ENCODE measurements around the gene PRSS56. TPM values are rescaled to one million over a fixed set of nuclear protein-coding genes. Genes with fewer than 3 reads are reported as not detected.
"Not testable (repeated sequence)": the region's sequence is repeated elsewhere in the genome, so short reads cannot be mapped to it uniquely, and the experiment has no call there.

Gene PRSS56
- total RNA-seq, 1 experiment from 2014 or later: not detected

DNA sequence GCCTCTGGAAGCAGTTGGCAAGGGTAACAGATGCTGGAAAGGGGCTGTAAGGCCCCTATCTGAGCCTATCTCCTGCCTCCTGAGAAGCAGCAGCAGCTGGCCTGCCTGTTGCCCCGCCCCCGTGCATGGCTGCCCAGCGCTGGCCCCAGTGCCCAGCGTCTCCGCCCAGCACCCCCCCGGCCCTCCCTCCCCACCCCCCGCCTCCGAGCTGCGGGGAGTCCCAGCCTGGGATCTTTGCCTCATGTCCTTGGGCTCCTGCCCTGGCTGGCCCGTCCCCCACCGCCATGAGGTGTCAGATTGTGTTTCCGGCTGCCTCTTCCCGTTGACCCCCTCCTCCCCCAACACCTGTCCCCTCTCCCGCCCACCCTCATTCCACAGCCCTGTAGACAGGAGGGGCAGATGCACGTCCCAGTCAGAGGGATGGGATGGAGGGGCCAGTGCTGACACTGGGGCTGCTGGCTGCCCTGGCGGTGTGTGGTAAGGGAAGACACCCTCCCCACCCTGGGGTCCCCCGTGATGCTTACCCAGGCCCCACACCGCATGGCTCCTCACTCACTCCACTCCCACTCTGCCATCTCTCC, 5.7 kb downstream of the PRSS56 start, which contains the start of gene CHRND:
Gene CHRND, plus strand, starts transcription at position 370 of the 581 bp plus-strand sequence. Its CDS starts 56 bp downstream, at position 426.
- DNase-seq (ENCODE audit: low spot score): no peak

DNA sequence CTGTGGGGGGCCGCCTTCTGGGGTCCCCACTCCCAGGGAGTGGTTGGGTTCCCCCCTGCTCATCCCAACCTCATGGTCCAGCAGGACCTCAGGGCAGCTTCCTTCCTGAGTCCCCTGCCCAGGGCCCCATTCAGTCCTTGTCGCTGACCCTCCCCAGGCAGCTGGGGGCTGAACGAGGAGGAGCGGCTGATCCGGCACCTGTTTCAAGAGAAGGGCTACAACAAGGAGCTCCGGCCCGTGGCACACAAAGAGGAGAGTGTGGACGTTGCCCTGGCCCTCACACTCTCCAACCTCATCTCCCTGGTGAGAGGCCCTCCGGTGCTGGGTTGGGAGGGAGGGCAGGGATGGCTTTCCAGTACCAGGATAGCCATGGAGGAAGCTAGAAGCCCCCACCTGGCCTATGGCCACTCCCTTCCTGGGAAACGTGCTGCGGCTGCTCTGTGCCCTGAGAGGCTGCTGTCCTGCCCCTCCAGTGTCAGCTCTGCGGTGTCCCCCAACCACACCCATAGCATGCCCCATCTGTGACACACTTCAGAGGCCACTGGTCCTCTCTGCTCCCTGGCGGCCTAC, 6.3 kb downstream of the PRSS56 start:
- no peak for DNase-seq (ENCODE audit: low spot score)

DNA sequence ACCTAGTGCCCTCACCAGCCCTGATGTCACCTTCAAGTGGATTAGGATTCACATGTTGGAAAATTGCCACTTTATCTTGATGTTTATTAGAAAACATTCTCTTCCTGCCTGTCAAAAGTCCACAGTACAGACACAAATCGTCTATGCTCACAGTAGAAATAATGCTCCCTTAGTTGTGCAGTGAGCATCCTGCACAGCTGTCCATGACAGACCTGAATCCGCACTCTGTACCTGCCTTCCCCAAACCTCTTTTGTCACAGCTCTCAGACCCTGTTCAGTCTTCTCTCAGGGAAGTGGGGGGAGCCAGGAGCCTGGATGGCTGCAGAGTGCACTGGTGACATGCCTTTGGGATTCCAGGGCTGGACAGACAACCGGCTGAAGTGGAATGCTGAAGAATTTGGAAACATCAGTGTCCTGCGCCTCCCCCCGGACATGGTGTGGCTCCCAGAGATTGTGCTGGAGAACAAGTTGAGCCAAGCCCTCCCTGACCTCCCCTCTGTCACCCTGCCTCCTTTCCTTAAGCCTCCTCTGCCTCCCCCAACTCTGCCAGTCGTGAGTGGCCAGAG, 7.8 kb downstream of the PRSS56 start:
- DNase-seq (ENCODE audit: low spot score): no peak

DNA sequence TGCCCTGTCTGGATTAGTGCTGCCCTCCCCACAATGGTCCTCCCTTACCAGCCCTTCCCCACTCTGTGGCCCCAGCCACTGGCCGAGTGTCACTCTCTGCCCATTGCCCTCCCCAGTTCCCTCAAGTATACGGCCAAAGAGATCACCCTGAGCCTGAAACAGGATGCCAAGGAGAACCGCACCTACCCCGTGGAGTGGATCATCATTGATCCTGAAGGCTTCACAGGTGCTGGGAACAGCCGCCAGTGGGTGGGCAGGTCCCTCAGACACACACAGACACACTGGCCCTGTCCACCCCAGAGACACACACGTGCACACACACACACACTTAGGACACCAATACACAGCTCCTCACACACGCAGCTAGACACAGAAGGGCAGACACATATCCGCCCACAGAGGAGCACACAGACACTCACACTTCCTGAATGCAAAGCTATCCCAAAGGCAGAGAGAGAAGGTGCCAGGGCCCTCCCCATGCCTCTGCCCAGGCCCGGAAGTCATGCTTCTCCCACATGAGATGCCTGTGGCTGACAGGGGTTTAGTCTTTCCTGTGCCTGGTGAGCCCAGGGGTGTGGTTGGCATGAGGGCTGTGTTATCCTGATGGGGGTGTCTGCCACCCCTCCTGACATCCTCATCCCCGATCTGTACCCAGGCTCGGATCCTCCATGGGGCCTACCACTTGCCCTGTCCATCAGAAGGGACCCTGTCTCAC, 8.7 kb downstream of the PRSS56 start:
- peak; percentile 30 for DNase-seq (ENCODE audit: low spot score)

DNA sequence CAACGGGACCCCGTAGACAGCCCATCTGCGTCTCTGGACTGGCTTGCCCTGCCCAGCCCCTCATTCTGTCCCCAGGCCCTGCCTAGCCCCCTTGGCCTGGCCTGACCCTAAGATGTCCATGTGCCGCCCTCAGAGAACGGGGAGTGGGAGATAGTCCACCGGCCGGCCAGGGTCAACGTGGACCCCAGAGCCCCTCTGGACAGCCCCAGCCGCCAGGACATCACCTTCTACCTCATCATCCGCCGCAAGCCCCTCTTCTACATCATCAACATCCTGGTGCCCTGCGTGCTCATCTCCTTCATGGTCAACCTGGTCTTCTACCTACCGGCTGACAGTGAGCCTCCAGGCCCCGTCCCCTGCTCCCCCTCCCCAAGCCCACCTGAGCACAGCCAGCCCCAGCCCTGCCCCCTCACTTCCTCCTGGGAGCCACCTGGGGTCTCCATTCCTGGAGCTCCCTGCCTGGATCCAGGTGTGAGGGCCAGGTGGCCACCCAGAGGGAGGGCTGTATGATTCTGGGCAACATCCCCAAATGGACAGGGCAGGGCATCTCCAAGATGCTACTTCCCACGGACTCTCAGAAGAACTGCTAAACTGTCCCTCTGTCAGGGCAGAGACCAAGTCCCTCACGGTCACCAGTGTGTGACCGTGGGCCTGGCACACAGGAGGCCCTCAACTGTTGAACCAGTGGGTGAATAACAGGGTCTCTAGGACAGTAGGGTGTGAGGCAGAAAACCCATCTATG, 9.8 kb downstream of the PRSS56 start:
- no peak for DNase-seq (ENCODE audit: low spot score)

DNA sequence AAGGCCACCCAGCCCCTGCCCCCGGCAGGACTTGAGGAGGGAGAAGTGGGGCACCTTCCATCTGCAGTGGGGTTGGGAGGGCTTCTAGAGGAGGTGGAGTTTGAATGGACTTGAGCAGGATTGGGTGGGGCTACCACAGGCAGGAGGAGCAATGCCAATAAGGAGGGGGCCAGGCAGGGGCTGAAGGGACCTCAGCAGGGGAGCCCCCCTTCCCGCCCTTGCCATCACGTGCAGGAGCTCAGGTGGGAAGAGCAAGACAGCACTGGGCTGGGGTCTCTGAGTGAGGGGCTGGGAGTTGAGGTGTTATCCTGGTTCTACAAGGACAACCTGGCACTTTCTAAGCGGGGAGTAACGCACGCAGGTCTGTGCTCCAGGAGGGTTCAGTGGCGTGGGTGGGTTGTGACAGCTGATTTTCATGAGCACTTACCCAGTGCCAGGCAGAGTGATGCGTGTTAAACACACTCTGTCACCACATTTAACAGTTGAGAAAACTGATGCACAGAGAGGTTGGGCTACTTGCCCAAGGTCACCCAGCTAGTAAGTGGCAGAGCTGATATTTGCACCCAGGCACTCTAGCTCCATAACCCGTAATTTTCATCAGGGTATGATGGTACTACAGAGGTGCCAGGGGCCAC, 10.6 kb downstream of the PRSS56 start:
- DNase-seq (ENCODE audit: low spot score): no peak

DNA sequence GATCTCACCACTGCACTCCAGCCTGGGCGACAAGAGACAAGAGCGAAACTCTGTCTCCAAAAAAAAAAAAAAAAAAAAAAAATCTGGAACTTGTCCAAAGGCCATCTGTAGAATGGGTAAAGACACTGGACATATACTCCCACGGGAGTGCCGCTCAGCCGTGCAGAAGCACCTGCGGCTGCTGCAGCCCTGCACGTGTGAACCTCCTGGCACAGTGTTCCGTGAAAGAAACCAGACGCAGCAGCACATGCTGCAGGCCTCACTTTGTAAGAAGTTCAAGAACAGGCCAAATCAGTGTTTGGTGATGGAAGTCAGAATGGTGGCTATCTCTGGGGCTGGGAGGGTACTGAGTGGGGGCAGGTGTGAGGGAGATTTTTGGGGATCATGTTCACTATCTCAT, 12.2 kb downstream of the PRSS56 start:
- DNase-seq (ENCODE audit: low spot score): no peak

DNA sequence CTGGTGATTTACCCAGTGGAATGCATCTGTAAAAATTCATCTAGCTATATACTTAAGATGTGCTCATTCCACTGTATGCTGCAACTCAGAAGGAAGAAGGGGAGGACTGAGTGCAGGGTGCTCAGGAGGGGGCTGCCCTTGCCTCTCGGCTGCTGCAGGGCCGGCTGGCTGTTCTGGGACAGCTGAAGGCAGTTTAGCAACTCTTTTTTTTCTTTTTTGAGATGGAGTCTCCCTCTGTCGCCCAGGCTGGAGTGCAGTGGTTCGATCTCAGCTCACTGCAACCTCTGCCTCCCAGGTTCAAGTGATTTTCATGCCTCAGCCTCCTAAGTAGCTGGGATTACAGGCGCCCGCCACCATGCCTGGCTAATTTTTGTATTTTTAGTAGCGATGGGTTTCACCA, 12.6 kb downstream of the PRSS56 start:
- DNase-seq (ENCODE audit: low spot score): not testable (repeated sequence)

DNA sequence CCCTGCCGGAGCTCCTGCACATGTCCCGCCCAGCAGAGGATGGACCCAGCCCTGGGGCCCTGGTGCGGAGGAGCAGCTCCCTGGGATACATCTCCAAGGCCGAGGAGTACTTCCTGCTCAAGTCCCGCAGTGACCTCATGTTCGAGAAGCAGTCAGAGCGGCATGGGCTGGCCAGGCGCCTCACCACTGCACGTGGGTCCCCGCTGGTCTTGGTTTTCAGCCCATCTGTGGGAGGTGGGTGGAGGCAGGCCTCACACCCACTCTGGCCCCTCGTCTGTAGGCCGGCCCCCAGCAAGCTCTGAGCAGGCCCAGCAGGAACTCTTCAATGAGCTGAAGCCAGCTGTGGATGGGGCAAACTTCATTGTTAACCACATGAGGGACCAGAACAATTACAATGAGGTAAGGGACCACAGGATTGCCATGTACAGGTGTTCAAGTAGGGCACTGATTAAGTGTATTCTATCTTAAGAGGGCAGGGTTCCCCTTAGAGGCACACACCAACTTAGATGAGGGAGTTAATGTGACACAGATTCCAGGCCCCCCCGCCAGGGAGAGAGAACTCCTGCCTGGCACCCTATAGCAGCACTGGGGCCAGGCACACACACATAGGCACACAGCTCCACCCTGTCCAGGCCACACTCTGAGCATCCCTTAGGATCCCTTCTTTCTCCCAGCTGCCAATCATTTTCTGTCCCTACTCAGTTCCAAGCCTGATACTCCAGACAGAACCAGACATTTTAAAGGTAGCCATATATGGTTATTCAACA, 13.9 kb downstream of the PRSS56 start:
- DNase-seq (ENCODE audit: low spot score): no peak

DNA sequence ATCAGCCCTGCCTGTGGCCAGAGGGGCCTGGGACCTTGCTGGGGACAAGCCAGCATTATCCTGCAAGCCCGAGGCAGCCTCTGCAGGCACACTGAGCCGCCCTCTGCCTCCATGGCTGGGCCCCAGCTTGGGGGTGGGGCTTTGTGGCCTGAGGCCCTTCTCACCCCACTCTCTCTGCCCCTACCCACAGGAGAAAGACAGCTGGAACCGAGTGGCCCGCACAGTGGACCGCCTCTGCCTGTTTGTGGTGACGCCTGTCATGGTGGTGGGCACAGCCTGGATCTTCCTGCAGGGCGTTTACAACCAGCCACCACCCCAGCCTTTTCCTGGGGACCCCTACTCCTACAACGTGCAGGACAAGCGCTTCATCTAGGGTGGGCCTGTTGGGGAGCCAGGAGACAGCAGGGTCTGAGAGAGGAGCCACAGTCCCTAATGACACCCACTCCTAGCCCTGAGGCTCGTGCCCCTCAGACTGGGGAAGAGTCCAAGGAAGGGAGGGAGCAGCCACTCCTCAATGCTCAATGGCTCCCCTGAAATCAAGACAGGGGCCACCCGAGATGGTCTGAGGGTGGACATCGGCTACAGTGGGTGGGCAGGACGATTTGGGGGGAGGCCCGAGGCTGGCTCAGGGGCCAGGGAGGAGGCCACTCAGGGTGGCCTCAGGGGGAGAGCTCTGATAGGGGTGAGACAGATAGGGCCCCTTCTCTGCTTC, 14.9 kb downstream of the PRSS56 start:
- DNase-seq (ENCODE audit: low spot score): no peak

DNA sequence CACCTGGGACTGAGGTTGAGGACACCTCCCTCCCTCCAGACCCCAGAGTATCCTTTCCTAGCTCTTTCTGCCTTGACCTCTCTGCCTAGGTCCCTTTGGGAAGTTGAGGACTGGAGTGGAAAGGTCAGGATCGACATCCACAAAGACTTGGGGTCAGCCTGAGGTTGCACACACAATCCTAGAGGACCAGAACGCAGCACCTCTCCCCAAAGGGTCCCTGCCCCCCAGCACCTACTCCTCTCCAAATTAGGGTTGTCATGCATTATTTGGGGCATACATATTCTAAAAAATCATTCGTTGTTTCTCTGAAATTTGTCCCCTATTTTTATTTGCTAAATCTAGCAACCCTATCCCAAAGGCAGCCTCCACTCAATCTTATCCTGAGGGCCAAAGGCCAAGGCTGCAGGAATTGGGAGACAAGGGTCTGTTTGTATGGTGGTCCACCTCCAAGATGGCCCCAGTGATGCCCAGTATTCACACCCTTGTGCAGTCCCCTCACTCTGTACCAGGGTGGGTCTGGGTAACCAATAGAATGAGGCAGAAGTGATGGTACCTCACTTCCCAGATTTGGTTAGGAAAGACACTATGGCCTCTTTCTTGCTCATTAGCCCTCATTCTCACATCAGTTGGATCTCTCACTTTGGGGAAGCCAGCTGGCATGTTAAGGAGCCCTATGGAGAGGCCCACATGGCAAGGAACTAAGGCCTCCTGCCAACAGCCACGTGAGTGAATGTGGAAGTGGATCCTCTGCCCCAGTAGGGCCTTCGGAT, 15.8 kb downstream of the PRSS56 start:
- DNase-seq (ENCODE audit: low spot score): no peak

DNA sequence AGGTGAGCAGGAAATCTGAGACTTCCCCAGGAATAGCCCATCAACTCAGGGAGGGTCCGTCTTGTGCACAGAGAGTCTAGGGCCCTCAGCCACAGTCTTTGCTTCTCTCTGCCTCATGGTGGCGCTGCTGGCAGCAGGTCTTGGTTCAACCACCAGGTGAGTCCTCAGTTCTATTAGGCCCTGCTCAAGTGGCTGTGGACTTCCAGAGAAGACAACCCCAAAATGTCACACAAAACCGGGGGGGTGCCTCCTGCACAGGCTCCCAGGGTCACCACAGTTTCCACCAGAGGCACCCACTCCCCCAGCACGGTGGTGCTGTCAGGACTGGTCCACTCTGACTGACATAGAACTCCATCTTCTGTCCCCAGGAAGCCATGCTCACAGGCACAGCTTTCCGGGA, 16.9 kb downstream of the PRSS56 start:
- no peak for DNase-seq (ENCODE audit: low spot score)

DNA sequence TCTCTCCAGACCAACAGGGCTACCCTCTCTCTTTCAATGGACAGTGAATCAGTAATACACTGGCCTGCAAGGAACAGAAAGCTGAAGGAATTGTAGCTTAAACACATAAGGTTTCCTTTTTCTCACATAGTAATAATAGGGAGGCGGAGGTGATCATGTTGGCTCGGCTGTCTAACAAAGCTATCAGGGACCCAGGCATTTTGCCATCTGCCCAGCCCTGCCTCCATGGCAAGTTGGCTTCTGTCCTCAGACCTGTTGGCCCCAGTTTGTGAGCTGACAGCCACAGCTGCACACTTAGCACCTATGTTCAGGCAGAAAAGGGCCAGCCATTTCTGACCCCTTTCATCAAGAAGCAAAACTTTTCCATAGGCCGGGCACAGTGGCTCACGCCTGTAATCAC, 17.3 kb downstream of the PRSS56 start:
- no peak for DNase-seq (ENCODE audit: low spot score)

DNA sequence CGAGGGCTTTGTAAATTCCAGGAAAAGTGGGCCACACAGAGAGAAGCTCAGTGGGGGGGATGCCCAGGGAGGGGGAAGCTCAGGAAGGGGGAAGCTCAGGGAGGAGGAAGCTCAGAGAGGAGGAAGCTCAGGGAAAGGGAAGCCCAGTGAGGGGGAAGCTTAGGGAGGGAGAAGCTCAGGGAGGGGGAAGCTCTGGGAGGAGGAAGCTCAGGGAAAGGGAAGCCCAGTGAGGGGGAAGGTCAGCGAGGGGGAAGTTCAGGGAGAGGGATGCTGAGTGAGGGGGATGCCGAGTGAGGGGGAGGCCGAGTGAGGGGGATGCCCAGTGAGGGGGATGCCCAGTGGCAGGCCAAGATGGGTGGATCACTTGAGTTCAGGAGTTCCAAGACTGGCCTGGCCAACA, 18.5 kb downstream of the PRSS56 start:
- no peak for DNase-seq (ENCODE audit: low spot score)

DNA sequence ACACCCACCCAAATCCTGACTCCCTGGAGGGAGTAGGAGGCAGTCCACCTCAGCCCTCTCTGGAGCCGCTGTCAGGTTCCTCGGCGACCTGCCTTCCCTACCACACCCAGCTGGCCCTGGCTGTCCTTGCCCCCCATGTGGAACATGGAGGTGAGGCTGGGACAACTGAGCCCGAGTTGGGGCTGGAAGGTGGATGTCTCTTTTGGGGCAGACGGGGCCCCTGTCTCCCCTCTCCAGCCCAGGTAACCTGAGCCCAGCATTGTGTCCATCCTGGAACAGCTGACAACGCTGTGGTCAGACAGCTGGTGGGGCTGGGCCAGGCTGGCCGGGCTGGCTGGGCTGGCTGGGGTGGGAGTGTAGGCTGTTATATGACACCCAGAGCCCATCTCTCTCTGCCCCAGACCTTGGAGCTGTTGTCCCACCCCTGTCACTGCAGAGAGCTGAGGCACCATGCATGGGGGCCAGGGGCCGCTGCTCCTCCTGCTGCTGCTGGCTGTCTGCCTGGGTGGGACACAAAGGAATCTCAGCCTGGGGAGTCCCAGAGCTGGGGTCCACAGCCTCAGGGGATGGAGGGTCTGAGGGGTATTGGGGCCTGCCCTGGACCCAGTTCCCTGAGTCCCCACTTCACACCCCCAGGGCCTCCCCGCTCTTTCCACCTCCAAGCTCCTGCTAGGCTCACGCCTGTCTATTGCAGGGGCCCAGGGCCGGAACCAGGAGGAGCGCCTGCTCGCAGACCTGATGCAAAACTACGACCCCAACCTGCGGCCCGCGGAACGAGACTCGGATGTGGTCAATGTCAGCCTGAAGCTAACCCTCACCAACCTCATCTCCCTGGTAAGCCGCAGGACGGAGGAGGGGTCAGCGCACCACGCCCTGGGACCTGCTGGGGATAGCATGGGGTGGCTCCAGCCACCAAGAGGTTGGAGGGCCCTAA, 19.4 kb downstream of the PRSS56 start, which contains the start of gene CHRNG:
Gene CHRNG, plus strand, starts transcription at position 395 of the 934 bp plus-strand sequence. Its CDS starts 56 bp downstream, at position 451.
- DNase-seq (ENCODE audit: low spot score): no peak

DNA sequence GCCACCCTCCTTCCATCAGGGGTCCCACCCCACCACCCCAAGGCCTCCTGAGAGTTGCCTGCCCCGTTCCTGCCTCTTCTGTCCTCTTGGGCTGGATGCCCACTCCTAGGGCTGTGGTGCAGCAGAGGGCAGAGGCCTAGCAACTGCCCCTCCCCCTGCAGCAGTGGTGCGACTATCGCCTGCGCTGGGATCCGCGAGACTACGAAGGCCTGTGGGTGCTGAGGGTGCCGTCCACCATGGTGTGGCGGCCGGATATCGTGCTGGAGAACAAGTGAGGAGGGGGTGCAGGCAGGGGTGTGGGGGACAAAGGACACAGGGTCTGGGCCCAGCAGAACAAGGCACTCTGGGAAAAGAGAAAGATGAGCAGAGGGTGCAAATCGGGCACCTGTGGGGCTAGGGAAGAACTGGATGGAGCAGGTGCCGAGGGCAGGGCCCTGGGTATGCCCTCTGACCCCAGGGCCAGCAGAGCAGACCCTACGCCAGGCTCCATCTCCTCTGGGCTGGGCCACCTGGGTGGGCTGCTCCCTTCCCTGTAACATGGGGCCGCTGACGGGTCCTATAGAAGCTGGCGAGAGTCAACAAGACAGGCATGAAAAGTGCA, 20.4 kb downstream of the PRSS56 start:
- DNase-seq (ENCODE audit: low spot score): no peak

DNA sequence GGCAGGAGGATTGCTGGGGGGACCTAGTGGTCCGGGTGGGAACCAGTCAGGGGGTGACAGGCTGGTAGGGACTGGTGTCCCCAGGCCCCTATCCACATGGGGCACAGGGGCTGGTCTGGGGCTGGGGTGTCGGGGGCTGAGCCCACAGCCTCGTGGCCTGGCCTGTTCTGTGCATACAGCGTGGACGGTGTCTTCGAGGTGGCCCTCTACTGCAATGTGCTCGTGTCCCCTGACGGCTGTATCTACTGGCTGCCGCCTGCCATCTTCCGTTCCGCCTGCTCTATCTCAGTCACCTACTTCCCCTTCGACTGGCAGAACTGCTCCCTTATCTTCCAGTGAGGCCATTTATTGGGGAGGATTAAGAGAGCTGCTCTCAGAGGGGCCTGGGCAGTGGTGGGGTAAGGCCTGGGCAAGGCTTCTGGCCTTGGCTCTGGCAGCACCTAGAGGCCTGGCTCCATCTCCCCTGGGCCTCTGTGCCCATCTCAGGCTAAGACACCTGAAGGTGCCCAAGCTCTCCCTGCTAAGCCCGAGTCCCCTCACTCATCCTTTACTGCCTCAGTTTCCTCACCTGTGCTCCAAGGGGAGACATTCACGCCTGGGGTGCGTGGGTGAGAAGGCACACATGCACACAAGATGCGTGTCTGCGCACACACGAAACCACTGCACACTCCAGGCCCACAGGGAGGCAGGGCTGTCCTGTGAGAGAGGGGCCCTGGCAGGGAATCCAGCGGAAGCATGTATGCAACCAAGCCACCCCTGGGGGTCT, 21.2 kb downstream of the PRSS56 start:
- no peak for DNase-seq (ENCODE audit: low spot score)
